GM12874 (cell line): ENCODE data around the gene TBC1D20.
A peak's percentile ranks its signal among the peaks of the same experiment; 100 is the strongest.

Source experiments
- CTCF ChIP-seq: IDR thresholded peaks from 2 replicates; pipeline ENCODE4 v1.5.1; 2011; ENCODE audit warnings: low read depth, mild to moderate bottlenecking, control low read depth, low read length, moderate library complexity; ENCODE audit not compliant: insufficient read depth

TBC1D20 gene

GRCh38 chr20:462199-462991, at the start of gene TBC1D20:
Gene TBC1D20, minus strand, starts transcription at chr20:462533. Its CDS starts 128 bp downstream, at chr20:462405.
- peak; percentile 28; the same call in 1 of the 2 replicates for TF ChIP-seq CTCF

GRCh38 chr20:507761-508332, 45.5 kb upstream of the TBC1D20 start:
- TF ChIP-seq CTCF: no peak

GRCh38 chr20:507006-507758, 44.8 kb upstream of the TBC1D20 start:
- TF ChIP-seq CTCF: no peak

GRCh38 chr20:504632-505075, 42.3 kb upstream of the TBC1D20 start:
- TF ChIP-seq CTCF: no peak

GRCh38 chr20:503048-503737, 40.9 kb upstream of the TBC1D20 start:
- no peak for TF ChIP-seq CTCF

GRCh38 chr20:497979-498378, 35.6 kb upstream of the TBC1D20 start:
- TF ChIP-seq CTCF: no peak
